Stimulated activated CD8-positive, alpha-beta memory T cell treated with anti-CD3 and anti-CD28 coated beads, Interleukin-7, amount 100 ng/mL, for 4 hours (primary cell): ENCODE results near the gene ABCC3.
"Not testable (repeated sequence)": the region's sequence is repeated elsewhere in the genome, so short reads cannot be mapped to it uniquely, and the experiment has no call there.

ENCODE experiments used
- DNase-seq, 2 donors: peaks; one replicate each; pipeline ENCODE4 v3.0.0-alpha.2; 2020; ENCODE audit warnings: low read depth in 2 of 2

The ABCC3 gene

GRCh38 chr17:50699410-50699809 lies 64.7 kb downstream of the ABCC3 start:
- DNase-seq, result no peak

- no peak for DNase-seq
These were observed 68.5 kb downstream of the ABCC3 start for GRCh38 chr17:50703162-50703561.

GRCh38 chr17:50707289-50708049 lies 72.8 kb downstream of the ABCC3 start, which contains the start of gene ANKRD40:
TSS of gene ANKRD40 (minus strand) at chr17:50707914. CDS start at chr17:50707654, 260 bp downstream.
- peak; percentile 81 to 83 for DNase-seq

GRCh38 chr17:50708050-50709000 lies 73.6 kb downstream of the ABCC3 start:
- DNase-seq, result no peak

GRCh38 chr17:50709053-50709452 lies 74.4 kb downstream of the ABCC3 start:
- DNase-seq, result not testable (repeated sequence)

GRCh38 chr17:50710025-50710424 lies 75.3 kb downstream of the ABCC3 start:
- DNase-seq, result no peak

GRCh38 chr17:50710650-50711049 lies 76.0 kb downstream of the ABCC3 start:
- no peak for DNase-seq

GRCh38 chr17:50712641-50713040 lies 78.0 kb downstream of the ABCC3 start:
- no peak for DNase-seq

- DNase-seq, result no peak
These were observed 80.8 kb downstream of the ABCC3 start for GRCh38 chr17:50715471-50715870.

GRCh38 chr17:50719144-50719923 lies 84.7 kb downstream of the ABCC3 start, which contains the start of gene LUC7L3:
TSS of gene LUC7L3 (plus strand) at chr17:50719603. CDS start at chr17:50719733, 130 bp downstream.
- DNase-seq, result peak; percentile 86 to 92

- DNase-seq, result no peak
These were observed 85.5 kb downstream of the ABCC3 start for GRCh38 chr17:50719924-50720794.

GRCh38 chr17:50721194-50722010 lies 86.7 kb downstream of the ABCC3 start:
- no peak for DNase-seq

- no peak for DNase-seq
These were observed 88.1 kb downstream of the ABCC3 start for GRCh38 chr17:50722746-50723145.

- not testable (repeated sequence) for DNase-seq
These were observed 89.9 kb downstream of the ABCC3 start for GRCh38 chr17:50724622-50725021.

- no peak for DNase-seq
These were observed 91.3 kb downstream of the ABCC3 start for GRCh38 chr17:50725769-50726655.

GRCh38 chr17:50728112-50728429 lies 93.4 kb downstream of the ABCC3 start:
- DNase-seq, result no peak

GRCh38 chr17:50728881-50729765 lies 94.4 kb downstream of the ABCC3 start:
- no peak for DNase-seq
